Spleen (tissue), 7 donors: ENCODE results near the gene RHOU.
A peak's percentile ranks its signal among the peaks of the same experiment; 100 is the strongest.

ENCODE experiments used
- POLR2AphosphoS5 ChIP-seq, 3 donors: sonication (generic); formaldehyde crosslinking; IDR thresholded peaks; one replicate each; pipeline ENCODE4 v1.5.1; 2017; ENCODE audit warnings: antibody characterized with exemption in 3 of 3
- TF ChIP-seq, protein P1 (sequence below), 11 experiments: fragments of 200-600 bp in 7 of 11; fragments of 450-650 bp in 4 of 11; sonication (generic) in 4 of 11; IDR thresholded peaks in 8 of 11; conservative IDR thresholded peaks in 3 of 11; 1 replicate in 7 of 11; 2 replicates in 4 of 11; pipeline versions ENCODE4 v1.4.0 to v1.8.0; 2016 to 2021; ENCODE audit warnings: antibody characterized with exemption in 11 of 11, inconsistent platforms in 4 of 11, mild to moderate bottlenecking in 1 of 11
- donor health status: DM: no; HTN: no; CAD: no; lungs with moderate emphysema.
- donor health status: DM: no; HTN: no; CAD: no.
- donor health status: DM: no; HTN: no; CAD: no.

DNA sequence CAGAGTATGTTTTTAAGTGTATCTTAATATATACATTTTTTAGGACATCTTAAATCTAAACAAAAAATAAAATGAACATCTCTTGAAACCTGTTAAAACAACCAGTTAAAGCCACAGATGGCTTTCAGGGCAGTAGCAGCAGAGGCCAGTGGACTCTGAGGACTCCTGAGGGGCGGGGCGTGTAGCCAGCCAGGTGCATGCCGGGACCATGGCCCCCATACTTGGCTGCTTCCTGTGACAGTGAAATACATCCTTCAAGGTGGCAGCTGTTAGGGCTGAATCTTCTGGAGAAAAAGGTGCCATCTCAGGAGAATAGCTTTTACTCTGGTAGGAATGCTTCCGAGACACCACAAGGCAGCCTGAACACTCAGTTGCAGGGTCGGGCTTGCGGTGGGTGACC lies 9.6 kb downstream of the RHOU start:
- TF ChIP-seq, protein P1, sequence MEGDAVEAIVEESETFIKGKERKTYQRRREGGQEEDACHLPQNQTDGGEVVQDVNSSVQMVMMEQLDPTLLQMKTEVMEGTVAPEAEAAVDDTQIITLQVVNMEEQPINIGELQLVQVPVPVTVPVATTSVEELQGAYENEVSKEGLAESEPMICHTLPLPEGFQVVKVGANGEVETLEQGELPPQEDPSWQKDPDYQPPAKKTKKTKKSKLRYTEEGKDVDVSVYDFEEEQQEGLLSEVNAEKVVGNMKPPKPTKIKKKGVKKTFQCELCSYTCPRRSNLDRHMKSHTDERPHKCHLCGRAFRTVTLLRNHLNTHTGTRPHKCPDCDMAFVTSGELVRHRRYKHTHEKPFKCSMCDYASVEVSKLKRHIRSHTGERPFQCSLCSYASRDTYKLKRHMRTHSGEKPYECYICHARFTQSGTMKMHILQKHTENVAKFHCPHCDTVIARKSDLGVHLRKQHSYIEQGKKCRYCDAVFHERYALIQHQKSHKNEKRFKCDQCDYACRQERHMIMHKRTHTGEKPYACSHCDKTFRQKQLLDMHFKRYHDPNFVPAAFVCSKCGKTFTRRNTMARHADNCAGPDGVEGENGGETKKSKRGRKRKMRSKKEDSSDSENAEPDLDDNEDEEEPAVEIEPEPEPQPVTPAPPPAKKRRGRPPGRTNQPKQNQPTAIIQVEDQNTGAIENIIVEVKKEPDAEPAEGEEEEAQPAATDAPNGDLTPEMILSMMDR (IDR thresholded peaks at IDR 0.05 in 8 of 11, conservative IDR thresholded peaks at IDR 0.05 in 3 of 11): no peak
- peak in 2 of 3 donors; percentile 8 to 33 for TF ChIP-seq POLR2AphosphoS5 (IDR thresholded peaks at IDR 0.05)
